K562 (cell line): Measurements from ENCODE around the gene CCDC33. TPM values are rescaled to one million over a fixed set of nuclear protein-coding genes. Genes with fewer than 3 reads are reported as not detected.

ENCODE experiments used
- ATAC-seq: fragments of 200-7000 bp; cut with Tn5 transposase; 3 replicates; pipeline ENCODE4 v1.9.1; 2020; ENCODE audit warnings: moderate library complexity
- BruUV-seq: library from RNA; stranded (reverse); fragments of 400-500 nt; replicated peaks from 2 replicates; lab custom pipeline; 2021; lab: Mats Ljungman, UMichigan
- CTCF ChIA-PET: fragments of 300-600 bp; formaldehyde crosslinking; extraction: SDS; loops from one replicate; lab custom pipeline; 2021; ENCODE audit warnings: low intra/inter-chr PET ratio; lab: Yijun Ruan, JAX
- POLR2A ChIA-PET: fragments of 300-600, 350-650 bp; sonication (Branson Sonifier 250); formaldehyde crosslinking; extraction: SDS; loops from one replicate; lab custom pipeline; 2021; ENCODE audit warnings: antibody characterized with exemption, inconsistent platforms; lab: Yijun Ruan, JAX
- DNase-seq, 4 experiments: peaks; one replicate each; pipeline versions ENCODE4 v3.0.0 to v3.0.0-alpha.2; 2011 to 2018; ENCODE audit warnings: low spot score in 3 of 4, mixed read lengths in 3 of 4; ENCODE audit errors: extremely low read depth in 1 of 4
- FAIRE-seq: peaks from 2 replicates; lab custom pipeline; 2011; peaks lifted over from hg19 to GRCh38; lab: Jason Lieb, UNC
- H2AFZ ChIP-seq: 2 replicates; pipeline ENCODE4 v1.6.0; 2011; ENCODE audit warnings: low read depth, low read length, control low read depth, inconsistent platforms
- H3K27ac ChIP-seq: fragments of 200-600 bp; 3 replicates; pipeline ENCODE4 v1.8.0; 2011; ENCODE audit warnings: low read depth, mild to moderate bottlenecking, control low read depth, inconsistent platforms, low read length, moderate library complexity, mixed read lengths; ENCODE audit errors: extremely low read depth
- H3K27me3 ChIP-seq, 2 experiments: fragments of 300-600 bp in 1 of 2; 2 replicates in 1 of 2; 3 replicates in 1 of 2; pipeline versions ENCODE4 v1.6.0 to v1.8.0; 2011; ENCODE audit warnings: inconsistent platforms in 2 of 2, low read length in 2 of 2, mild to moderate bottlenecking in 1 of 2, mixed read lengths in 1 of 2, moderate library complexity in 1 of 2; ENCODE audit not compliant: control insufficient read depth in 2 of 2, insufficient read depth in 2 of 2
- H3K36me3 ChIP-seq: fragments of 300-600 bp; 3 replicates; pipeline ENCODE4 v1.8.0; 2011; ENCODE audit warnings: mild to moderate bottlenecking, low read length, inconsistent platforms; ENCODE audit not compliant: control insufficient read depth, insufficient read depth
- H3K4me1 ChIP-seq, 2 experiments: fragments of 200-600 bp in 1 of 2; replicated peaks in 1 of 2; 2 replicates in 1 of 2; 3 replicates in 1 of 2; pipeline versions ENCODE4 v1.5.1 to v1.8.0; 2011; ENCODE audit warnings: inconsistent platforms in 2 of 2, low read length in 2 of 2, mild to moderate bottlenecking in 1 of 2, mixed read lengths in 1 of 2, moderate library complexity in 1 of 2; ENCODE audit not compliant: control insufficient read depth in 2 of 2, insufficient read depth in 2 of 2
- H3K4me2 ChIP-seq: 2 replicates; pipeline ENCODE4 v1.6.1; 2011; ENCODE audit warnings: low read length, control low read depth, inconsistent platforms, mixed read lengths; ENCODE audit not compliant: insufficient read depth
- H3K4me3 ChIP-seq: fragments of 200-600 bp; sonication (generic), shearing (Covaris generic); 2 replicates; pipeline ENCODE4 v1.5.1; 2016; ENCODE audit warnings: control low read depth, inconsistent platforms
- H3K79me2 ChIP-seq: fragments of 200-600 bp; 3 replicates; pipeline ENCODE4 v1.8.0; 2011; ENCODE audit warnings: low read length, inconsistent platforms; ENCODE audit not compliant: control insufficient read depth, insufficient read depth
- H3K9ac ChIP-seq, 2 experiments: 2 replicates each; pipeline versions ENCODE4 v1.6.0 to v1.6.1; 2011; ENCODE audit warnings: low read depth in 2 of 2, low read length in 2 of 2, control low read depth in 1 of 2, inconsistent platforms in 1 of 2, mild to moderate bottlenecking in 1 of 2, mixed read lengths in 1 of 2; ENCODE audit not compliant: insufficient read depth in 1 of 2
- H3K9me1 ChIP-seq: one replicate; pipeline ENCODE4 v1.6.0; 2011; ENCODE audit warnings: inconsistent platforms, mild to moderate bottlenecking, low read length, moderate library complexity; ENCODE audit not compliant: control insufficient read depth, insufficient read depth
- H3K9me3 ChIP-seq: replicated peaks from 2 replicates; pipeline ENCODE4 v1.5.1; 2011; ENCODE audit warnings: low read depth, low read length, inconsistent platforms; ENCODE audit not compliant: control insufficient read depth, insufficient read depth
- H4K20me1 ChIP-seq: replicated peaks from 2 replicates; pipeline ENCODE4 v1.6.1; 2011; ENCODE audit warnings: low read length, inconsistent platforms, mixed read lengths; ENCODE audit not compliant: control insufficient read depth, insufficient read depth
- C11orf30 ChIP-seq: fragments of 450-650 bp; IDR thresholded peaks from 2 replicates; pipeline ENCODE4 v1.6.1; 2016; ENCODE audit warnings: low read depth, mild to moderate bottlenecking
- MCM3 ChIP-seq: fragments of 450-650 bp; IDR thresholded peaks from 2 replicates; pipeline ENCODE4 v1.6.1; 2016
- RBM39 ChIP-seq: fragments of 200-400 bp; formaldehyde crosslinking; optimal IDR thresholded peaks from 2 replicates; pipeline ENCODE3; 2018; ENCODE audit warnings: low read depth, low read length
- ZC3H8 ChIP-seq: fragments of 450-650 bp; IDR thresholded peaks from 2 replicates; pipeline ENCODE4 v1.6.1; 2017
- WGBS: fragments of 100-300 bp; shearing (Covaris generic); methylation state at CpG from one replicate; pipeline ENCODE4 v1.1.6; 2016; ENCODE audit warnings: low coverage, mixed read lengths; ENCODE audit not compliant: insufficient coverage; ENCODE audit errors: missing lambda C conversion rate; 5-methylcytosine and 5-hydroxymethylcytosine counted together
- in situ Hi-C: fragments of 300-500 bp; cut with MboI; formaldehyde crosslinking; loops from 4 replicates; pipeline ENCODE4 v1.15.0; 2018; ENCODE audit warnings: inconsistent platforms, mixed read lengths
- intact Hi-C: fragments of 100-400 bp; cut with micrococcal nuclease; formaldehyde crosslinking; loops from 2 replicates; pipeline ENCODE4 v1.14.2; 2022
- polyA plus RNA-seq, 8 experiments: library from polyadenylated mRNA; depleted of rRNA in 4 of 8; stranded (reverse) in 5 of 8; unstranded in 3 of 8; fragments of >200 nt; fragmentation: Nextera tagmentation in 2 of 8; fragmentation: Illumina TruSeq in 1 of 8; extraction: Ambion mirVana in 2 of 8; extraction: Trizol in 1 of 8; gene quantifications; 2 replicates each; pipeline versions ENCODE4 v1.2.1 to v1.2.3, GENCODE V29; 2011 to 2014; ENCODE audit warnings: inconsistent platforms in 1 of 8, missing spikeins in 1 of 8
- total RNA-seq, 7 experiments: library from RNA; depleted of rRNA in 6 of 7; stranded (reverse); fragments of >200 nt in 6 of 7; fragmentation: Illumina TruSeq in 2 of 7; extraction: Trizol in 2 of 7; gene quantifications; 2 replicates each; pipeline versions ENCODE4 v1.2.1 to v1.2.3, GENCODE V29; 2011 to 2021; ENCODE audit warnings: low replicate concordance in 1 of 7
- TF ChIP-seq, protein P1 (sequence below): fragments of 450-650 bp; IDR thresholded peaks from 2 replicates; pipeline ENCODE4 v1.6.1; 2016; ENCODE audit warnings: borderline replicate concordance
- TF ChIP-seq, protein P2 (sequence below): fragments of 250-450 bp; sonication (Bioruptor Pico); IDR thresholded peaks from 2 replicates; pipeline ENCODE4 v1.8.0; 2022; ENCODE audit warnings: inconsistent platforms

The CCDC33 gene
- total and polyA plus RNA-seq, 9 of the 15 experiments (the other 6 are each of a cell fraction or from before 2014, with no cell fraction given): 0.08 to 1.1 (median 0.15) TPM; not detected in 4

DNA sequence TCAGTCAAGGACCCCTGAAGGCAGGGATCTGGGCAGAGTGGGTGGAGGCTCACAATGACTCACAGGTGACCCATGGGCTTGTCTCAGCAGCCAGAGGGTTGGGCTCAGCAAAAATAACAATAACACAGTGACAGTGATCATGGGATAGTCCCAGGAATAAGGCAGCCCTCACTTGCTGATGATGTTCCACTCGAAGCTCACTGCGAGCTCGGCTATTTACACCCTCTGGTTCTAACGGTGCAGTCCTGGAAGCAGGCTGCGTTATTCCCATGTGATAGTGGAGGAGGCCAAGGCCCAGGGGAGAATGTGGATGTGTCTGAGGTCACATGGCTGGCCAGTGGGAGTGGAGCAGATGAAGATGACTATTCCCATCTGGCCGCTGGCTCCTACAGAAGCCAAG lies 16.2 kb downstream of the CCDC33 start:
- no peak for TF ChIP-seq RBM39
- TF ChIP-seq, protein P1, sequence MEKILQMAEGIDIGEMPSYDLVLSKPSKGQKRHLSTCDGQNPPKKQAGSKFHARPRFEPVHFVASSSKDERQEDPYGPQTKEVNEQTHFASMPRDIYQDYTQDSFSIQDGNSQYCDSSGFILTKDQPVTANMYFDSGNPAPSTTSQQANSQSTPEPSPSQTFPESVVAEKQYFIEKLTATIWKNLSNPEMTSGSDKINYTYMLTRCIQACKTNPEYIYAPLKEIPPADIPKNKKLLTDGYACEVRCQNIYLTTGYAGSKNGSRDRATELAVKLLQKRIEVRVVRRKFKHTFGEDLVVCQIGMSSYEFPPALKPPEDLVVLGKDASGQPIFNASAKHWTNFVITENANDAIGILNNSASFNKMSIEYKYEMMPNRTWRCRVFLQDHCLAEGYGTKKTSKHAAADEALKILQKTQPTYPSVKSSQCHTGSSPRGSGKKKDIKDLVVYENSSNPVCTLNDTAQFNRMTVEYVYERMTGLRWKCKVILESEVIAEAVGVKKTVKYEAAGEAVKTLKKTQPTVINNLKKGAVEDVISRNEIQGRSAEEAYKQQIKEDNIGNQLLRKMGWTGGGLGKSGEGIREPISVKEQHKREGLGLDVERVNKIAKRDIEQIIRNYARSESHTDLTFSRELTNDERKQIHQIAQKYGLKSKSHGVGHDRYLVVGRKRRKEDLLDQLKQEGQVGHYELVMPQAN: no peak
- TF ChIP-seq C11orf30: no peak
- TF ChIP-seq, protein P2, sequence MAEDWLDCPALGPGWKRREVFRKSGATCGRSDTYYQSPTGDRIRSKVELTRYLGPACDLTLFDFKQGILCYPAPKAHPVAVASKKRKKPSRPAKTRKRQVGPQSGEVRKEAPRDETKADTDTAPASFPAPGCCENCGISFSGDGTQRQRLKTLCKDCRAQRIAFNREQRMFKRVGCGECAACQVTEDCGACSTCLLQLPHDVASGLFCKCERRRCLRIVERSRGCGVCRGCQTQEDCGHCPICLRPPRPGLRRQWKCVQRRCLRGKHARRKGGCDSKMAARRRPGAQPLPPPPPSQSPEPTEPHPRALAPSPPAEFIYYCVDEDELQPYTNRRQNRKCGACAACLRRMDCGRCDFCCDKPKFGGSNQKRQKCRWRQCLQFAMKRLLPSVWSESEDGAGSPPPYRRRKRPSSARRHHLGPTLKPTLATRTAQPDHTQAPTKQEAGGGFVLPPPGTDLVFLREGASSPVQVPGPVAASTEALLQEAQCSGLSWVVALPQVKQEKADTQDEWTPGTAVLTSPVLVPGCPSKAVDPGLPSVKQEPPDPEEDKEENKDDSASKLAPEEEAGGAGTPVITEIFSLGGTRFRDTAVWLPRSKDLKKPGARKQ: no peak
- no peak for TF ChIP-seq ZC3H8
- no peak for TF ChIP-seq MCM3
- TF ChIP-seq, all 486 proteins: peak for 0
- Histone ChIP-seq H3K36me3 (no peaks in the 10 kb centered on the region), H3K27me3 (peaks cover 16 to 65% of the 10 kb centered on the region in 2 experiments; a peak in 3 of 5 replicates), H3K79me2 (no peaks in the 10 kb centered on the region), H3K4me1 (no peaks in the 10 kb centered on the region), H2AFZ (no peak overlapping the region), H3K4me3 (no peak overlapping the region), H3K27ac (no peak overlapping the region), H3K9me1 (no peaks in the 10 kb centered on the region), H4K20me1 (peaks cover 10% of the 10 kb centered on the region), H3K9me3 (no peaks in the 10 kb centered on the region), H3K4me2 (no peak overlapping the region), H3K9ac (no peak overlapping the region)
- 0% methylated on average over 6 of the region's 6 CpGs for WGBS
- POLR2A ChIA-PET: interaction anchor here (0.6 to 1.5 kb wide), 2 partner anchors 13 to 14 kb away, joined by 3 to 4 read pairs; no protein-coding TSS in a partner anchor
- DNase-seq (no peak), FAIRE-seq (no peak), ATAC-seq (no peak)
- no TSS peak for BruUV-seq
- intact Hi-C loops (no loop called here), in situ Hi-C loops (no loop called here)
- CTCF ChIA-PET: no interaction called here
